ENCODE results near the gene THSD7B. TPM values are rescaled to one million over a fixed set of nuclear protein-coding genes. Genes with fewer than 3 reads are reported as not detected.

Gene THSD7B
- polyA plus RNA-seq, 1 experiment = not detected

- POLR2A ChIA-PET = no interaction called here
- DNase-seq (ENCODE audit: low read depth, low spot score) = no peak
- CTCF ChIA-PET = no interaction called here
- no peak overlapping the region for H3K4me3 ChIP-seq (ENCODE audit: low read depth, low read length)
- no peak for TF ChIP-seq CTCF (IDR thresholded peaks at IDR 0.05; ENCODE audit: low read depth, low read length)
- peaks cover 3% of the 10 kb centered on the region; the same call in 1 of the 2 replicates for H3K9me3 ChIP-seq (ENCODE audit: control insufficient read depth, insufficient read depth, low read length)
- H3K27ac ChIP-seq (ENCODE audit: low read depth, low read length) = no peak overlapping the region
- no peaks in the 10 kb centered on the region for H3K27me3 ChIP-seq (ENCODE audit: control insufficient read depth, insufficient read depth, low read length)
These were observed 727.9 kb downstream of the THSD7B start for GRCh38 chr2:137493261-137493660.

GRCh38 chr2:137500599-137500998 is 735.3 kb downstream of the THSD7B start:
- no peak for DNase-seq (ENCODE audit: low read depth, low spot score)
- POLR2A ChIA-PET = no interaction called here
- no peaks in the 10 kb centered on the region for H3K27me3 ChIP-seq (ENCODE audit: control insufficient read depth, insufficient read depth, low read length)
- no peak for TF ChIP-seq CTCF (IDR thresholded peaks at IDR 0.05; ENCODE audit: low read depth, low read length)
- CTCF ChIA-PET = no interaction called here
- H3K4me3 ChIP-seq (ENCODE audit: low read depth, low read length) = no peak overlapping the region
- H3K9me3 ChIP-seq (ENCODE audit: control insufficient read depth, insufficient read depth, low read length) = peaks cover 12% of the 10 kb centered on the region; the same call in 1 of the 2 replicates
- H3K27ac ChIP-seq (ENCODE audit: low read depth, low read length) = no peak overlapping the region

- H3K9me3 ChIP-seq (ENCODE audit: control insufficient read depth, insufficient read depth, low read length) = peaks cover 22% of the 10 kb centered on the region
These were observed 741.9 kb downstream of the THSD7B start for GRCh38 chr2:137507237-137507636.

GRCh38 chr2:137508739-137509384 is 743.5 kb downstream of the THSD7B start:
- POLR2A ChIA-PET = no interaction called here
- CTCF ChIA-PET = no interaction called here

More at GRCh38 chr2:137507237-137507636, 741.9 kb downstream of the THSD7B start:
- CTCF ChIA-PET = no interaction called here
- POLR2A ChIA-PET = no interaction called here
- no peak for TF ChIP-seq CTCF (IDR thresholded peaks at IDR 0.05; ENCODE audit: low read depth, low read length)
- Histone ChIP-seq H3K27ac (ENCODE audit: low read depth, low read length) (no peak overlapping the region), H3K27me3 (ENCODE audit: control insufficient read depth, insufficient read depth, low read length) (no peaks in the 10 kb centered on the region), H3K4me3 (ENCODE audit: low read depth, low read length) (no peak overlapping the region)
- DNase-seq (ENCODE audit: low read depth, low spot score) = no peak

More at GRCh38 chr2:137508739-137509384, 743.5 kb downstream of the THSD7B start:
- Histone ChIP-seq H3K9me3 (ENCODE audit: control insufficient read depth, insufficient read depth, low read length) (peaks cover 24% of the 10 kb centered on the region), H3K27me3 (ENCODE audit: control insufficient read depth, insufficient read depth, low read length) (no peaks in the 10 kb centered on the region), H3K27ac (ENCODE audit: low read depth, low read length) (no peak overlapping the region), H3K4me3 (ENCODE audit: low read depth, low read length) (no peak overlapping the region)
- DNase-seq (ENCODE audit: low read depth, low spot score) = no peak
- no peak for TF ChIP-seq CTCF (IDR thresholded peaks at IDR 0.05; ENCODE audit: low read depth, low read length)

Data from AG04450 (cell line).